NCI-H1694 treated with DMSO at 0.1 percent for 48 hours (cell line): ENCODE measurements around the gene SNX4.
A peak's percentile ranks its signal among the peaks of the same experiment; 100 is the strongest.
"Not testable (repeated sequence)": the region's sequence is repeated elsewhere in the genome, so short reads cannot be mapped to it uniquely, and the experiment has no call there.

ENCODE experiments used
- DNase-seq: peaks from one replicate; lab custom pipeline; 2025; lab: John Stamatoyannopoulos, UW

The SNX4 gene

DNA sequence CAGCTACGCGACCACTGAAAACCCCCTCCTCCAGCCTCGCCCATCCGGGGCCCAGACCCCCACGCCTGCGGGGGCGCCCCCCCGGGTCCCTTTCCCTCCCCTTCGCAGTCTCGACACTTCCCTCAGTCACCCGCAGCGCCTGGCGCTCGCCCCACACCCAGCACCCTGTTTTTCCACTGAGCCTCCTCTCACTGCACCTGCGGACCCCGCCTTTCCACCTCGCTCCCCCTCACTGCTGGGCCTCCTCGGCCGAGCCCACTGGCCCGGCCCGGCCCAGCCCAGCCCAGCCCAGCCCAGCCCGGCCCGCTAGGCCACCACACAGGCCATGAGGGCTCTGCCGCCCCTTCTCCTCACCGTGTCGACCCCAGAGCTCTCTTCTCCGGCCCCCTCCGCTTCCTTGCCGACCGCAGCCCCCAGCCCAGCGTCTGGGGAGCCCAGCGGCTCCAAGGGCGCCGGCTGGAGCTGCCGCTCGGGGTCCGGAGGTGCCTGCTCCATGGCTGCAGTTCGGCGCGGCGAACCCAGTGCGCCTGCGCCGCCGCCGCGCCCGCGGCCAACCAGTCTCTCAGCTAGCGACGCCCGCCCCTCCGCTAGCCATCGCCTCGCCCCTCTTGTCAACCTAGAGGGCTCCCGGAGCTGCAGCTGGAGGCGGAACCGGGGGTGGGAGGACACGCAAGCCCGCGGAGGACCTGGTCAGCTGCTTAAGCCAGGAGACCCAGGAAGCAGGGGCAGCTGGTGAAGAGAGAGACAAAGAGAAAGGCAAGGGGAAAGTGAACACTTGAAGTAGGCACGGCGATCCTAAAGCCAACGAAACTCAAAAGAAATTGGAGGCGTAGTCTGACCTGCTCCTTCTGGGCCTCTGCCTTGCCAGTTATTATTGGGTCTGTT is at the start of gene SNX4:
TSS of gene SNX4 (minus strand) at position 525 of the 885 bp plus-strand sequence. CDS start at position 495, 30 bp downstream.
- DNase-seq = peak; percentile 85

- no peak for DNase-seq
Measured at GRCh38 chr3:125556314-125556713, 36.3 kb upstream of the SNX4 start.

DNA sequence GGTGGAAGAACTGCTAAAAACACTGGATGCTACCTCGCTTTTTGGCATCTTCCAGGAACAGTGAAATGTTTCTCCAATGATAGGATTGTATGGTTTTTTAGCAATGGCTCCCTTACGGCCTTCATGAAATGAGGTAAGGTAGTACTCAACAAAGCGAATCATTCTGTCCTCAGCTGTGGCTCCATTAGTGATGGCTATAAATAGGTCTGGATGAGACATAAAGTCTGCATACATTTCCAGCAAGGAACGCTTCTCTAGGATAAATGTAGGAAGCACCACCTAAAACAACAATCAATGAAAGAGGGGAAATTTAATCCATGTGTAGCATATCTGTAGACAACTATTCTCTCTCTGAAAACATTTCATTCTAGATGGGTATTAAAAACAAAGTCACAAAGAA is 32.4 kb upstream of the SNX4 start:
- DNase-seq = no peak

- no peak for DNase-seq
Measured at GRCh38 chr3:125528920-125529319, 8.9 kb upstream of the SNX4 start.

DNA sequence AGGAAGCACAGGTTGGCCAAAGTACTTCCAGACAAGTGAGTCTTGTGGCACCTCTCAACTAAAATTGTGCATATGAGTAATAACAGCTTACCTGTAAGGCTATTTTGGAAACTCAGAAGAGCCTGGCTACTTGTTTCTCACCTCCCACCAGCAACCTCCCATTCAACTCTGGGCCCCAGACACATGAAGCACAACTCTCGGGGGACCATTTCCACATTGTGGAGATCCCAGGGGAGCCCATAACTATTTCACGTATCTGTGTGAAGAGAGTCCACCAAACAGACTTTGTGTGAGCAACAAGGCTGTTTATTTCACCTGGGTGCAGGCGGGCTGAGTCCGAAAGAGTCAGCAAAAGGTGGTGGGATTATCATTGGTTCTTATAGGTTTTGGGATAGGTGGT is 5.2 kb upstream of the SNX4 start:
- no peak for DNase-seq

GRCh38 chr3:125520563-125520919 is 539 bp upstream of the SNX4 start:
- DNase-seq = not testable (repeated sequence)

- DNase-seq = no peak
Measured at GRCh38 chr3:125515421-125515820, 4.6 kb downstream of the SNX4 start.

- no peak for DNase-seq
Measured at GRCh38 chr3:125513490-125514115, 6.4 kb downstream of the SNX4 start.

GRCh38 chr3:125512135-125512920 is 7.7 kb downstream of the SNX4 start:
- DNase-seq = peak; percentile 71

GRCh38 chr3:125511420-125512118 is 8.4 kb downstream of the SNX4 start:
- DNase-seq = no peak

- no peak for DNase-seq
Measured at GRCh38 chr3:125507128-125507527, 12.9 kb downstream of the SNX4 start.

DNA sequence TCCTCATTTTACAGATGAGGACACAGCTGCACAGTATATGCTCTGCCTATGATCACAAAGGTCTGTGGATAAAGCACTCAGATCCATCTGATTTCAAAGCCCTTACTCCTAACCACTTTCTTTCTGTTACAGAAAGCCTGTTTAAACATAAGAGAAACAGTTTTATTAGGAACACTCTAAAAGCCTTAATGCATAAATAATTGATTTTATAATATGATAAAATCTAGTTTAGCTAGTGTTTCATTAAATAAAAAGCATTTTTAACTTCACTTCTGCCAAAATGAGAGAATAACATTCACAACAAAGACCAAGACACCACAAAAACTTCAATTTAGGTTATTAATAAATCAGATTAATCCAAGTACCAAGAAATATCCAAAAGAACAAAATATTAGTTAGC is 21.4 kb downstream of the SNX4 start:
- DNase-seq = no peak

DNA sequence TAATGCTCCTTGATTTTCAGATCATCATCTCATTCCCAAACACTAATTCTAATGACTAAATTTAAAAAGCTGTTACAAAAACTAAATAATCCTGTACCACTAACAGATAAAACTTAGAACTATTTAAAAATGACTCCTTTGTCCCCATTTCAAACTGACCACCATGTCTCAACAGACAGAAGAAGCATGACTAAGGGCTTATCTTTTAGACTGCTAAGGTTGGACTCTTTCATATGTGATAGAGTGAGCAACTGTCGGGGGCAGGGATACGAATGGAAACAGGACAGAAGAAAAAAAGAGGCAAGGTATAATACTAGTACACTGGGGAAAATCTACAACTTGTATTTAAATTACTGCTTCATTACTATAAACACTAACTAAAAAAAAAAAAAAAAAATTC is 23.3 kb downstream of the SNX4 start:
- DNase-seq = no peak

- DNase-seq = no peak
Measured at GRCh38 chr3:125482406-125482805, 37.6 kb downstream of the SNX4 start.

DNA sequence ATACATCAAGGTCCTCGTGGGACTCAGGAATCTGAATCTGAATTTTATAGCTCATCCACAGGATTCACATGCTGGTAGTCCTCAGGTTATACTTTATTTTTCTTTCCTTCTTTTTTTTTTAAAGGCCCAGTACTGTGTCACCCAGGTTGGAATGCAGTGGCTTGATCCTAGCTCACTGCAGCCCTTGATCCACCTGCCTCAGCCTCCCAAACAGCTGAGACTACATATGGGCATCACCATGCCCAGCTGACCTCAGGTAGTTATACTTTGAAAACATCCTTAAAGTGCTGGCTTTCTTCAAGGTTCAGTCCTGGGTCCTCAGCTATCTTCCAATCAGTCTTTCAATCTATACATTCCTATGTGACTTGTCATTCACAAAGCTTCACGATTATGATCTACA is 38.2 kb downstream of the SNX4 start:
- no peak for DNase-seq

DNA sequence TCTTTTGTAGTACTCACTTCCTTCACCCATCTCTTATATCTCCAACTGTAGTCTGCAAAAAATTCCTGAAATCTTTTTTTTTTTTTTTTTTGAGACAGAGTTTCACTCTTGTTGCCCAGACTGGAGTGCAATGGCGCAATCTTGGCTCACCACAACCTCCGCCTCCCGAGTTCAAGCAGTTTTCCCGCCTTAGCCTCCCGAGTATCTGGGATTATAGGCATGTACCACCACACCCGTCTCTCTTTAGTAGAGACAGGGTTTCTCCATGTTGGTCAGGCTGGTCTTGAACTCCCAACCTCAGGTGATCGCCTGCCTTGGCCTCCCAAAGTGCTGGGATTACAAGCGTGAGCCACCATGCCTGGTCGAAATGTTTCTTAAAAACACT is 38.6 kb downstream of the SNX4 start:
- DNase-seq = not testable (repeated sequence)

DNA sequence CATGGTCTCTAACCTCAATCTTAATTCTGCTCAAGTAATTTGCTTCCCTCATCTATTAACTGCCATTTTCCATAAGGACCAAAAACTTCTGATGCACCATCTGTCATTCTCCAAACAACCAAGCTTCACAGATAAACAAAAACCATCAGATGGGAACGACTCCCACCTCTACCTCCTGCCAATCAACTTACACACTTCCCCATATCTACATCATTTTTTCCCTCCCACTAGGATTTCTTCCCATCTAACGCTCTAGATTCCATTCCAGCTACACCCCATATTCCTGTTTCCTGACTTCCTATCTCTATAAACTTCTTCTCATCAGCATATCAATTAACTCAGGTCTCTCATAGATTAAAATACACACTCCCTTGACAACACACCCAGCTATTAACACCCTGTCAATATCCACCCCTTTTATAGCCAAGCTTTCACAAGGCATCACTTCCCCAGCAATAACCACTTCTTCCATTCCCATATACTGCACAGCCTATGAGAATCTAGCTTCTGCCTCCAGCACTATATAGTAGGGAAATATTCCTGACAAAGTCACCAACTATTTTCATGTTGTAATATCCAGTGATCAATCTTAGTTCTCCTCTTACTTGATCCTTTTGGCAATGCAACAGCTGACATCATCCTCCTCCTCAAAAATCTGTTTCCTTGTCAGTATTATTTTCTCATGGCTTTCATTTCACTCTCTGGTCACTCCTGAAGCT is 39.2 kb downstream of the SNX4 start:
- peak; percentile 13 for DNase-seq

- DNase-seq = no peak
Measured at GRCh38 chr3:125479091-125479490, 40.9 kb downstream of the SNX4 start.

GRCh38 chr3:125478326-125478725 is 41.7 kb downstream of the SNX4 start:
- no peak for DNase-seq

- DNase-seq = no peak
Measured at GRCh38 chr3:125477701-125478100, 42.3 kb downstream of the SNX4 start.

DNA sequence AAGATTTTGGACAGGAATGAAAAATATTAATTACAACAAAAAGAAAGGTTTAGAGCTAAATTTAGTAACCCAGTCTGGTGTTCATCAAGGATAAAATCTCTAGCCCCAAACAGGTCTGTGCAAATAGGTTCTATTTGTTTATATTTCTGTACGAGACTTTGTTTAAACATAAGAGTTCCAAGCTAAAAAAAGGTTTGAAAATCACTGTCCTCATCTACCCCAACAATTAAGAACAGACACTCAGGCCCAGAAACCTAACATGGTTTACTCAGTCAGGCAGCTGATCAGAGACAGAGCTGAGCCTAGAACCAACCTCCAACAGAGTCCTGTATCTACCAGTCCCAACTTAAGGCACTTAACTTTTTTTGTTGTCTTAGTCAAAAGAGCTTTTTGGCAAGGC is 49.3 kb downstream of the SNX4 start:
- no peak for DNase-seq
